ENCODE data around the gene CSKMT.
"Not testable (repeated sequence)": the region's sequence is repeated elsewhere in the genome, so short reads cannot be mapped to it uniquely, and the experiment has no call there.

The CSKMT gene
- total RNA-seq, result 6.0 to 6.8 reads per million in 2 experiments

- peak; percentile 92 for DNase-seq (ENCODE audit: low read depth)
Measured at GRCh38 chr11:62665075-62665598, at the start of gene CSKMT, which contains the start of gene C11orf98. TSS of gene CSKMT (plus strand) at chr11:62665312. CDS start at chr11:62665880, 568 bp downstream. TSS of gene C11orf98 (minus strand) at chr11:62665210. CDS start at chr11:62665169, 41 bp downstream.

- DNase-seq (ENCODE audit: low read depth), result no peak
Measured at GRCh38 chr11:62615521-62615920, 49.6 kb upstream of the CSKMT start.

- DNase-seq (ENCODE audit: low read depth), result not testable (repeated sequence)
Measured at GRCh38 chr11:62616957-62617356, 48.2 kb upstream of the CSKMT start.

- no peak for DNase-seq (ENCODE audit: low read depth)
Measured at GRCh38 chr11:62621027-62621566, 44.0 kb upstream of the CSKMT start.

GRCh38 chr11:62621567-62622470 lies 43.3 kb upstream of the CSKMT start, which contains the start of gene B3GAT3:
TSS of gene B3GAT3 (minus strand) at chr11:62621986. CDS start at chr11:62621947, 39 bp downstream.
- peak; percentile 94 for DNase-seq (ENCODE audit: low read depth)

GRCh38 chr11:62622476-62623089 lies 42.5 kb upstream of the CSKMT start:
- no peak for DNase-seq (ENCODE audit: low read depth)

- DNase-seq (ENCODE audit: low read depth), result no peak
Measured at GRCh38 chr11:62627713-62628112, 37.4 kb upstream of the CSKMT start.

GRCh38 chr11:62632492-62632891 lies 32.6 kb upstream of the CSKMT start:
- DNase-seq (ENCODE audit: low read depth), result no peak

- no peak for DNase-seq (ENCODE audit: low read depth)
Measured at GRCh38 chr11:62644220-62644619, 20.9 kb upstream of the CSKMT start.

GRCh38 chr11:62645671-62645945 lies 19.5 kb upstream of the CSKMT start:
- DNase-seq (ENCODE audit: low read depth), result no peak

- DNase-seq (ENCODE audit: low read depth), result peak; percentile 99
Measured at GRCh38 chr11:62645946-62646824, 18.9 kb upstream of the CSKMT start, which contains the start of gene GANAB. TSS of gene GANAB (minus strand) at chr11:62646613. CDS start at chr11:62646599, 14 bp downstream.

GRCh38 chr11:62646825-62647608 lies 18.1 kb upstream of the CSKMT start:
- no peak for DNase-seq (ENCODE audit: low read depth)

GRCh38 chr11:62647609-62648005 lies 17.5 kb upstream of the CSKMT start:
- DNase-seq (ENCODE audit: low read depth), result no peak

GRCh38 chr11:62648185-62648966 lies 16.7 kb upstream of the CSKMT start:
- DNase-seq (ENCODE audit: low read depth), result no peak

- no peak for DNase-seq (ENCODE audit: low read depth)
Measured at GRCh38 chr11:62648967-62649364, 16.1 kb upstream of the CSKMT start.

- no peak for DNase-seq (ENCODE audit: low read depth)
Measured at GRCh38 chr11:62649486-62649885, 15.6 kb upstream of the CSKMT start.

GRCh38 chr11:62650283-62650682 lies 14.8 kb upstream of the CSKMT start:
- not testable (repeated sequence) for DNase-seq (ENCODE audit: low read depth)

- DNase-seq (ENCODE audit: low read depth), result peak; percentile 56
Measured at GRCh38 chr11:62652161-62653006, 12.7 kb upstream of the CSKMT start.

GRCh38 chr11:62654297-62654696 lies 10.8 kb upstream of the CSKMT start:
- DNase-seq (ENCODE audit: low read depth), result no peak
